IMR-90 (cell line): ENCODE data around the gene TNFRSF1A. TPM values are rescaled to one million over a fixed set of nuclear protein-coding genes. Genes with fewer than 3 reads are reported as not detected.

Experiments
- ATAC-seq: fragments of 200-7000 bp; cut with Tn5 transposase; 2 replicates; pipeline ENCODE4 v1.9.1; 2020; ENCODE audit warnings: low read depth, mild to moderate bottlenecking, moderate library complexity
- BruUV-seq: library from RNA; stranded (reverse); fragments of 400-500 nt; replicated peaks from 2 replicates; lab custom pipeline; 2021; lab: Mats Ljungman, UMichigan
- CTCF ChIA-PET: fragments of 300-600 bp; formaldehyde crosslinking; extraction: SDS; loops from one replicate; lab custom pipeline; 2021; ENCODE audit warnings: antibody characterized with exemption; lab: Yijun Ruan, JAX
- POLR2A ChIA-PET: fragments of 300-600 bp; sonication (Branson Sonifier 250); formaldehyde crosslinking; loops from one replicate; lab custom pipeline; 2022; ENCODE audit warnings: antibody characterized with exemption; ENCODE audit not compliant: unreplicated experiment; lab: Charles Lee
- DNase-seq: peaks from one replicate; pipeline ENCODE4 v3.0.0; 2013
- H2AFZ ChIP-seq: replicated peaks from 2 replicates; pipeline ENCODE3; 2013; ENCODE audit warnings: low read length, mild to moderate bottlenecking; ENCODE audit not compliant: poor library complexity
- H2AK5ac ChIP-seq: 2 replicates; pipeline ENCODE4 v1.6.1; 2013; ENCODE audit warnings: low read depth, low read length, inconsistent platforms
- H2AK9ac ChIP-seq: replicated peaks from 2 replicates; pipeline ENCODE3; 2013; ENCODE audit warnings: mild to moderate bottlenecking, low read depth, low read length, moderate library complexity; ENCODE audit not compliant: poor library complexity
- H2BK120ac ChIP-seq: 2 replicates; pipeline ENCODE4 v1.6.1; 2013; ENCODE audit warnings: low read depth, low read length, inconsistent platforms
- H2BK15ac ChIP-seq: 3 replicates; pipeline ENCODE4 v1.6.1; 2013; ENCODE audit warnings: low read depth, low read length, inconsistent platforms
- H2BK20ac ChIP-seq: 2 replicates; pipeline ENCODE4 v1.6.1; 2013; ENCODE audit warnings: low read depth, mild to moderate bottlenecking, inconsistent platforms, low read length, moderate library complexity
- H2BK5ac ChIP-seq: 2 replicates; pipeline ENCODE4 v1.6.1; 2013; ENCODE audit warnings: mild to moderate bottlenecking, low read depth, low read length, inconsistent platforms; ENCODE audit not compliant: poor library complexity, severe bottlenecking
- H3K14ac ChIP-seq: replicated peaks from 2 replicates; pipeline ENCODE4 v1.6.1; 2013; ENCODE audit warnings: low read depth, low read length, inconsistent platforms
- H3K18ac ChIP-seq: 2 replicates; pipeline ENCODE4 v1.6.1; 2013; ENCODE audit warnings: low read depth, low read length, control low read depth
- H3K23ac ChIP-seq: 2 replicates; pipeline ENCODE4 v1.6.1; 2013; ENCODE audit warnings: low read depth, low read length, inconsistent platforms
- H3K27ac ChIP-seq: 2 replicates; pipeline ENCODE4 v1.5.1; 2013; ENCODE audit warnings: mild to moderate bottlenecking, control low read depth, low read length; ENCODE audit not compliant: insufficient read depth
- H3K27me3 ChIP-seq: 2 replicates; pipeline ENCODE4 v1.6.1; 2013; ENCODE audit warnings: low read length; ENCODE audit not compliant: control insufficient read depth, insufficient read depth
- H3K36me3 ChIP-seq: 2 replicates; pipeline ENCODE4 v1.6.1; 2013; ENCODE audit warnings: low read length, mixed read lengths; ENCODE audit not compliant: control insufficient read depth, insufficient read depth
- H3K4ac ChIP-seq: 2 replicates; pipeline ENCODE4 v1.6.1; 2013; ENCODE audit warnings: low read depth, low read length, inconsistent platforms
- H3K4me1 ChIP-seq: 2 replicates; pipeline ENCODE4 v1.6.1; 2013; ENCODE audit warnings: low read length, mixed read lengths; ENCODE audit not compliant: control insufficient read depth, insufficient read depth
- H3K4me2 ChIP-seq: 2 replicates; pipeline ENCODE4 v1.6.1; 2013; ENCODE audit warnings: low read depth, mild to moderate bottlenecking, control low read depth, low read length, moderate library complexity
- H3K4me3 ChIP-seq: 2 replicates; pipeline ENCODE4 v1.5.1; 2013; ENCODE audit warnings: low read depth, mild to moderate bottlenecking, control low read depth, low read length, moderate library complexity; ENCODE audit not compliant: insufficient read depth
- H3K56ac ChIP-seq: 2 replicates; pipeline ENCODE4 v1.6.1; 2013; ENCODE audit warnings: low read length, inconsistent platforms; ENCODE audit not compliant: insufficient read depth; ENCODE audit errors: extremely low read depth
- H3K79me1 ChIP-seq, 2 experiments: 2 replicates each; pipeline ENCODE4 v1.6.1; 2013; ENCODE audit warnings: low read length in 2 of 2, inconsistent platforms in 1 of 2, low read depth in 1 of 2
- H3K9ac ChIP-seq: 2 replicates; pipeline ENCODE4 v1.6.1; 2013; ENCODE audit warnings: low read depth, low read length, control low read depth
- H3K9me1 ChIP-seq: 2 replicates; pipeline ENCODE4 v1.6.1; 2013; ENCODE audit warnings: low read length, inconsistent platforms; ENCODE audit not compliant: insufficient read depth
- H3K9me3 ChIP-seq: 2 replicates; pipeline ENCODE4 v1.6.1; 2013; ENCODE audit warnings: low read length; ENCODE audit not compliant: control insufficient read depth, insufficient read depth
- H4K20me1 ChIP-seq: 2 replicates; pipeline ENCODE4 v1.6.1; 2013; ENCODE audit warnings: low read length, inconsistent platforms; ENCODE audit not compliant: insufficient read depth
- H4K5ac ChIP-seq: 2 replicates; pipeline ENCODE4 v1.6.1; 2013; ENCODE audit warnings: mild to moderate bottlenecking, low read depth, low read length, control low read depth
- H4K8ac ChIP-seq, 2 experiments: 2 replicates each; pipeline ENCODE4 v1.6.1; 2013; ENCODE audit warnings: low read depth in 2 of 2, low read length in 2 of 2, control low read depth in 1 of 2, inconsistent platforms in 1 of 2
- H4K91ac ChIP-seq: 2 replicates; pipeline ENCODE4 v1.6.1; 2013; ENCODE audit warnings: low read depth, low read length, inconsistent platforms; ENCODE audit not compliant: insufficient read depth
- BHLHE40 ChIP-seq: fragments of 150-350 bp; IDR thresholded peaks from 2 replicates; pipeline ENCODE4 v1.6.1; 2016; ENCODE audit warnings: mild to moderate bottlenecking, low read depth, low read length
- MAZ ChIP-seq: IDR thresholded peaks from 2 replicates; pipeline ENCODE4 v1.6.1; 2012; ENCODE audit warnings: low read depth, mild to moderate bottlenecking, low read length, improper control_type of control experiment, moderate library complexity, borderline replicate concordance
- WGBS, 2 experiments: methylation state at CpG; one replicate each; pipeline versions ENCODE4 v1.1.5 to v1.1.7; 2013; ENCODE audit warnings: missing lambda C conversion rate in 2 of 2; ENCODE audit not compliant: insufficient read length in 1 of 2; ENCODE audit errors: extremely low coverage in 2 of 2; 5-methylcytosine and 5-hydroxymethylcytosine counted together
- dilution Hi-C: fragments of 300-500 bp; cut with HindIII; formaldehyde crosslinking; loops from one replicate; pipeline ENCODE4 v1.14.3; 2018; ENCODE audit warnings: low sequenced_read_pairs; ENCODE audit not compliant: unreplicated experiment
- in situ Hi-C: fragments of 300-500 bp; cut with MboI; formaldehyde crosslinking; loops from 3 replicates; pipeline ENCODE4 v1.14.3; 2019; ENCODE audit warnings: low sequenced_read_pairs, inconsistent platforms, mixed read lengths
- intact Hi-C: fragments of 100-400 bp; cut with micrococcal nuclease; formaldehyde crosslinking; loops from 2 replicates; pipeline ENCODE4 v1.10.0; 2022
- polyA plus RNA-seq, 3 experiments: library from polyadenylated mRNA; depleted of rRNA; stranded (reverse); fragments of >200 nt; gene quantifications; 2 replicates each; pipeline ENCODE4 v1.2.3, GENCODE V29; 2012; ENCODE audit warnings: low replicate concordance in 1 of 3
- total RNA-seq: library from RNA; depleted of rRNA; stranded (reverse); fragments of >200 nt; gene quantifications from 2 replicates; pipeline ENCODE4 v1.2.3, GENCODE V29; 2012

TNFRSF1A gene
- total and polyA plus RNA-seq, 2 of the 4 experiments (the other 2 are of a cell fraction) = 79.6 to 136 TPM

DNA sequence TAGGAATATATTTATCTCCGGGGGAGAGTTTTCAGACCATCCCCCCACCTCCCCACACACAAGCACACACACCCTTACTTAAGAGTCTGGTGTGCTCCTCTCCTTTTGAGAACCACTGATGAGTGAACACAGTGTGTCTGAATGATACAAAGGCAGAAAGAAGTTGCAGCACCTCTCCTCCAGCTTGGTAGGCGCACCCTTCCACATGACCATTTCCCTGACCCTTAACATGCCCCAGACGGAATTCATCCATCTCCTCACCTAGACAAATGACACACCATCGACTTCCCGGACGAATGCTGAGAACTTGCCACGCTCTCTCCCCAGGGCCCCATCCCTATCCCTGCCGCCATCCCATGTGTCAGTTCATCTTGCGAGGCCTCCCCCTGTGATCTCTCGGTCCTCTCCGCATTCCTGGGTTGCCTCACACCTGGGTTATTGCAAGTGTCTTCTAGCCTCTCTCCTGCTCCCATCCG, 3.9 kb downstream of the TNFRSF1A start:
- dilution Hi-C loops (no loop called here), in situ Hi-C loops (loop anchor here (5.0 to 10.0 kb wide), 2 partner anchors 34 to 207 kb away; no protein-coding TSS in a partner anchor), intact Hi-C loops (loop anchor here (2.0 kb wide), 2 partner anchors 35 to 195 kb away; no protein-coding TSS in a partner anchor)
- no peaks in the 10 kb centered on the region for H3K9me3 ChIP-seq
- H3K4me2 ChIP-seq = peak overlapping the region; percentile 96
- H2BK20ac ChIP-seq = peak overlapping the region; percentile 17; the same call in 1 of the 2 replicates
- no TSS peak for BruUV-seq
- peaks cover 59% of the 10 kb centered on the region for H3K4me1 ChIP-seq
- TF ChIP-seq MAZ (0 out of 2 replicates have a peak, but pooled peaks have one; percentile 12), BHLHE40 (no peak)
- peak overlapping the region; percentile 69 for H3K4ac ChIP-seq
- H3K9ac ChIP-seq = peak overlapping the region; percentile 84
- H2BK5ac ChIP-seq = peak overlapping the region; percentile 93
- H2AFZ ChIP-seq = no peak overlapping the region
- peaks cover 33% of the 10 kb centered on the region for H3K36me3 ChIP-seq
- no peak for ATAC-seq
- H2BK120ac ChIP-seq = no peak overlapping the region
- no peak overlapping the region for H4K5ac ChIP-seq
- ChIA-PET CTCF (no interaction called here), POLR2A (no interaction called here)
- peak overlapping the region; percentile 3; the same call in 1 of the 3 replicates for H2BK15ac ChIP-seq
- H3K4me3 ChIP-seq = no peak overlapping the region; the same call in 1 of the 2 replicates
- DNase-seq = no peak
- peak overlapping the region in 1 of 2 experiments; percentile 87; a peak in 2 of 4 replicates for H4K8ac ChIP-seq
- H3K23ac ChIP-seq = peak overlapping the region; percentile 90; the same call in 1 of the 2 replicates
- 57% methylated on average over 6 of the region's 12 CpGs; no CpG with 5 or more reads in 1 of the 2 experiments for WGBS, 2 experiments
- H4K91ac ChIP-seq = peak overlapping the region; percentile 27; the same call in 1 of the 2 replicates
- H3K9me1 ChIP-seq = peaks cover 36% of the 10 kb centered on the region
- peak overlapping the region; percentile 97; the same call in 1 of the 2 replicates for H3K56ac ChIP-seq
- peak overlapping the region; percentile 83 for H3K27ac ChIP-seq
- H3K18ac ChIP-seq = peak overlapping the region; percentile 14; the same call in 1 of the 2 replicates
- peaks cover 80% of the 10 kb centered on the region for H4K20me1 ChIP-seq
- peak overlapping the region; percentile 87; the same call in 1 of the 2 replicates for H3K14ac ChIP-seq
- H2AK9ac ChIP-seq = peak overlapping the region; percentile 20
- peak overlapping the region; percentile 84 for H2AK5ac ChIP-seq
- H3K27me3 ChIP-seq = no peaks in the 10 kb centered on the region
- H3K79me1 ChIP-seq = peaks cover 12 to 78% of the 10 kb centered on the region in 2 experiments; a peak in 3 of 4 replicates
